Ascending aorta (tissue), 2 donors: ENCODE measurements around the gene BLTP3B. TPM values are rescaled to one million over a fixed set of nuclear protein-coding genes. Genes with fewer than 3 reads are reported as not detected.

ENCODE experiments used
- DNase-seq, 2 donors: peaks; one replicate each; pipeline ENCODE4 v3.0.0-alpha.2; 2019; ENCODE audit warnings: low spot score in 2 of 2
- H3K27ac ChIP-seq, 2 donors: fragments of 200-600 bp; sonication (generic); one replicate each; pipeline ENCODE4 v1.5.1; 2016 to 2017; ENCODE audit warnings: mild to moderate bottlenecking in 1 of 2
- H3K27me3 ChIP-seq: fragments of 200-600 bp; sonication (generic); one replicate; pipeline ENCODE4 v1.5.1; 2017
- H3K36me3 ChIP-seq, 2 donors: fragments of 200-600 bp; sonication (generic); one replicate each; pipeline ENCODE4 v1.5.1; 2016
- H3K4me1 ChIP-seq, 2 donors: fragments of 200-600 bp; sonication (generic); one replicate each; pipeline ENCODE4 v1.5.1; 2016 to 2017; ENCODE audit warnings: mild to moderate bottlenecking in 1 of 2
- H3K4me3 ChIP-seq, 2 donors: fragments of 200-600 bp; sonication (generic); one replicate each; pipeline ENCODE4 v1.5.1; 2016 to 2017; ENCODE audit warnings: mild to moderate bottlenecking in 1 of 2
- H3K9me3 ChIP-seq, 2 donors: fragments of 200-600 bp; sonication (generic); one replicate each; pipeline ENCODE4 v1.5.1; 2016
- intact Hi-C: fragments of 100-400 bp; cut with DNase I; formaldehyde crosslinking; loops from one replicate; pipeline ENCODE4 v1.15.1; 2023
- total RNA-seq: library from RNA; depleted of rRNA; stranded (reverse); fragments of >200 nt; gene quantifications from one replicate; pipeline ENCODE4 v1.1.0, GENCODE V29; 2016
- TF ChIP-seq, protein P1 (sequence below), 3 experiments: fragments of 200-600 bp in 2 of 3; fragments of 450-650 bp in 1 of 3; sonication (generic) in 2 of 3; IDR thresholded peaks; one replicate each; pipeline ENCODE4 v1.5.1; 2016 to 2019; ENCODE audit warnings: antibody characterized with exemption in 3 of 3, mild to moderate bottlenecking in 1 of 3, moderate library complexity in 1 of 3

BLTP3B gene
- total RNA-seq, 1 donor from 2014 or later = 18.8 TPM

- Histone ChIP-seq H3K27ac (no peak overlapping the region), H3K27me3 (no peaks in the 10 kb centered on the region), H3K36me3 (no peaks in the 10 kb centered on the region), H3K4me3 (no peak overlapping the region), H3K9me3 (no peaks in the 10 kb centered on the region), H3K4me1 (no peaks in the 10 kb centered on the region)
- TF ChIP-seq, protein P1, sequence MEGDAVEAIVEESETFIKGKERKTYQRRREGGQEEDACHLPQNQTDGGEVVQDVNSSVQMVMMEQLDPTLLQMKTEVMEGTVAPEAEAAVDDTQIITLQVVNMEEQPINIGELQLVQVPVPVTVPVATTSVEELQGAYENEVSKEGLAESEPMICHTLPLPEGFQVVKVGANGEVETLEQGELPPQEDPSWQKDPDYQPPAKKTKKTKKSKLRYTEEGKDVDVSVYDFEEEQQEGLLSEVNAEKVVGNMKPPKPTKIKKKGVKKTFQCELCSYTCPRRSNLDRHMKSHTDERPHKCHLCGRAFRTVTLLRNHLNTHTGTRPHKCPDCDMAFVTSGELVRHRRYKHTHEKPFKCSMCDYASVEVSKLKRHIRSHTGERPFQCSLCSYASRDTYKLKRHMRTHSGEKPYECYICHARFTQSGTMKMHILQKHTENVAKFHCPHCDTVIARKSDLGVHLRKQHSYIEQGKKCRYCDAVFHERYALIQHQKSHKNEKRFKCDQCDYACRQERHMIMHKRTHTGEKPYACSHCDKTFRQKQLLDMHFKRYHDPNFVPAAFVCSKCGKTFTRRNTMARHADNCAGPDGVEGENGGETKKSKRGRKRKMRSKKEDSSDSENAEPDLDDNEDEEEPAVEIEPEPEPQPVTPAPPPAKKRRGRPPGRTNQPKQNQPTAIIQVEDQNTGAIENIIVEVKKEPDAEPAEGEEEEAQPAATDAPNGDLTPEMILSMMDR (IDR thresholded peaks at IDR 0.05) = no peak
- DNase-seq = no peak
- intact Hi-C loops = no loop called here
These were observed 31.8 kb upstream of the BLTP3B start for GRCh38 chr12:100174495-100174894.

GRCh38 chr12:100173111-100173510 lies 30.4 kb upstream of the BLTP3B start:
- TF ChIP-seq, protein P1 (IDR thresholded peaks at IDR 0.05) = no peak

DNA sequence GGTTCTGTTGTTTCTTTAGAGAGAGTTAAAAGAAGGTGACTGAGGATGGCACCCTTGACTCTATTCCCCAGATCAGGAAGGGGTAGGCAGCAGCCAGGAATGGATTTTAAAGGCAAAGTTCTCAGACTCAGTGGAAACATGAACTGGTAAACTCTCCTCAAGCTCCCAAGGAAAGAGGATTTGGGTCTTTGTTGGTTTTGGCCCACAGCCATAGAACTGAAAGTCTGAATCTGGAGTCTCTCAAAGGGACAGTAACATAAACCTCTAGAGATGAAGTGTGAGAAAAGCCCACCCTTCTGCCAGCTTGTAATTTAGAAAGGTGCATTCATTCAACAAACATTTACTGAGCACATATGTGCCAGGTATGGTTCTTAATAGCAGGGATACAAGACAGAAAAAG lies 28.6 kb upstream of the BLTP3B start:
- no peaks in the 10 kb centered on the region for H3K4me1 ChIP-seq
- DNase-seq = no peak
- H3K9me3 ChIP-seq = no peaks in the 10 kb centered on the region
- H3K4me3 ChIP-seq = no peak overlapping the region
- H3K27me3 ChIP-seq = no peaks in the 10 kb centered on the region
- no peak overlapping the region for H3K27ac ChIP-seq
- H3K36me3 ChIP-seq = no peaks in the 10 kb centered on the region
- TF ChIP-seq, protein P1 (IDR thresholded peaks at IDR 0.05) = no peak
- intact Hi-C loops = no loop called here

More at GRCh38 chr12:100173111-100173510, 30.4 kb upstream of the BLTP3B start:
- H3K27me3 ChIP-seq = no peaks in the 10 kb centered on the region
- no peak overlapping the region for H3K27ac ChIP-seq
- intact Hi-C loops = no loop called here
- H3K4me1 ChIP-seq = no peaks in the 10 kb centered on the region
- H3K36me3 ChIP-seq = no peaks in the 10 kb centered on the region
- no peaks in the 10 kb centered on the region for H3K9me3 ChIP-seq
- no peak for DNase-seq
- H3K4me3 ChIP-seq = no peak overlapping the region

DNA sequence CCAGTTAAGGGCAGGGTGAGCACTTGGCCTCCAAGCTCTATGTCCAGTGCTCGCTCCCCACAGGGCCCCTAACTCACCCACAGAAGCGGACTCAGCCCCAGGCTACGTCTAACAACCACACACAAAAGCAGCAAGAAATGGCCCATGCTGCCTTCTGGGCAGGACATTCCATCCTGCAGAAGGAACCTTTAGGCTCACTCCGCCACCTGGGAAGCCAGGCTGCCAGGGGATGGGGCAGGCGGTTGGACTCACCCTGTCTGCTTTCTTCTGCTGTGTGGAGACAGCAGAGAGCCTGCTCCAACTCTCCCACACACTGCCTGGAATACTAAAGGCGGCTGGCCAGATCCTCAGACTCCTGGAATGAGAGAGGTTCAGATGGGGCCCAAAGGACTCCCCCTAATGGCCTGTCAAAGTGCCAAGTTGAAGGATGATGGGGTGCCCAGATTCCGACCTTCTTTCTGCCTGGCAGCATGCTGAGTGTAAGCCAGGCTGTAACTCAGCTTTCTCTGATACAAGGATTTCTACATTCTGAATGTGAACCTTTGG lies 27.7 kb upstream of the BLTP3B start:
- H3K36me3 ChIP-seq = no peaks in the 10 kb centered on the region
- no peaks in the 10 kb centered on the region for H3K4me1 ChIP-seq
- no peak overlapping the region for H3K4me3 ChIP-seq
- no peak overlapping the region for H3K27ac ChIP-seq
- DNase-seq = peak in 1 of 2 donors; percentile 50
- TF ChIP-seq, protein P1 (IDR thresholded peaks at IDR 0.05) = no peak
- intact Hi-C loops = no loop called here
- H3K9me3 ChIP-seq = no peaks in the 10 kb centered on the region
- H3K27me3 ChIP-seq = no peaks in the 10 kb centered on the region

DNA sequence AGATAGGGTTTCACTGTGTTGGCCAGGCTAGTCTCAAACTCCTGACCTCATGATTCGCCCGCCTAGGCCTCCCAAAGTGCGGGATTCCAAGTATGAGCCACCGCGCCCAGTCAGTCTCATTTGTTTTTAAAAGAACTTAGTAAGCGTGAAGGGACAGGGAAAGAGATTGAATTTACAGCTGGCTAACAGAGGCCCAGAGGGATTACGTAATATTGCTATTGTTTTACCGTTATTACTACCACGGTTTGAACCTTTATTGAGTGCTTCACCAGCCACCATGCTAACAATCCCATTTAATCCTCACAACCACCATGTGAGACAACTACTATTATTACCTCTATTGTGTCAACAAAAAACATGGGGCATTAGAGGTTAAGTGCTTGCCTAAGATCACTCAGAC lies 26.7 kb upstream of the BLTP3B start:
- TF ChIP-seq, protein P1 (IDR thresholded peaks at IDR 0.05) = no peak
- Histone ChIP-seq H3K4me1 (peaks cover 0 to 1% of the 10 kb centered on the region in 2 donors), H3K27ac (no peak overlapping the region), H3K27me3 (no peaks in the 10 kb centered on the region), H3K9me3 (no peaks in the 10 kb centered on the region), H3K4me3 (no peak overlapping the region), H3K36me3 (no peaks in the 10 kb centered on the region)
- DNase-seq = peak in 1 of 2 donors; percentile 11
- intact Hi-C loops = no loop called here

DNA sequence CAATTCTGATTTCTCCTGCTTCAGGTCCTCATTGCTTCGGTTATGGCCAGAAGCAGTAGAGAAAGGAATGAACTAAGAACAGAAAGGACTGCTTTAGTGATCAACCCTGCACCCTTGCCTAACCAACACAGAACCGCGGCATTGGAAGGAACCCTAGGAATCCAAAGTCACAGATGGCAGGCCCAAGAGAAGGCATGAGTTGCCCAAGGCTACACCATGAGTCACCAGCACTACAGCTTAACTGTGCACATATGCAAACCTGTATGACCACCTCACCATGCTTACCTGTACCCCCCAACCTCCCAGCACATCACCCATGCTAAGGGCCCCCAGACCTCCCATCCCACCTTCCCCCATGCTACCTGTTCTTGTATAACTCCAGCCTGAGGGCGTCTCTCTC lies 25.9 kb upstream of the BLTP3B start:
- intact Hi-C loops = no loop called here
- Histone ChIP-seq H3K4me1 (peaks cover 0 to 4% of the 10 kb centered on the region in 2 donors), H3K27ac (no peak overlapping the region), H3K4me3 (no peak overlapping the region), H3K27me3 (no peaks in the 10 kb centered on the region), H3K36me3 (no peaks in the 10 kb centered on the region), H3K9me3 (no peaks in the 10 kb centered on the region)
- peak in 1 of 2 donors; percentile 16 for DNase-seq
- TF ChIP-seq, protein P1 (IDR thresholded peaks at IDR 0.05) = no peak
